H1 (cell line): ENCODE data around the gene OSGEP. TPM values are rescaled to one million over a fixed set of nuclear protein-coding genes. Genes with fewer than 3 reads are reported as not detected.

Experiments
- CBX8 ChIP-seq: fragments of 300-800, 300-1000 bp; sonication (generic); IDR thresholded peaks from 2 replicates; pipeline ENCODE4 v1.7.1; 2016; ENCODE audit warnings: low read depth, low read length, borderline replicate concordance
- POLR2A ChIP-seq, 2 experiments: IDR thresholded peaks; 1 replicate in 1 of 2; 2 replicates in 1 of 2; pipeline ENCODE4 v1.6.1; 2011; ENCODE audit warnings: low read depth in 2 of 2, low read length in 2 of 2, mild to moderate bottlenecking in 2 of 2; ENCODE audit errors: control extremely low read depth in 1 of 2
- RAD21 ChIP-seq, 2 experiments: IDR thresholded peaks in 1 of 2; conservative IDR thresholded peaks in 1 of 2; 2 replicates each; pipeline ENCODE4 v1.6.1; 2011; ENCODE audit warnings: low read depth in 2 of 2, low read length in 2 of 2, improper control_type of control experiment in 1 of 2, inconsistent platforms in 1 of 2, mild to moderate bottlenecking in 1 of 2, moderate library complexity in 1 of 2
- RXRA ChIP-seq: IDR thresholded peaks from 2 replicates; pipeline ENCODE4 v1.6.1; 2011; ENCODE audit warnings: low read depth, mild to moderate bottlenecking, low read length, moderate library complexity; ENCODE audit not compliant: insufficient read depth
- TAF1 ChIP-seq: IDR thresholded peaks from 2 replicates; pipeline ENCODE4 v1.6.1; 2011; ENCODE audit warnings: mild to moderate bottlenecking, low read depth, low read length
- polyA plus RNA-seq, 7 experiments: library from polyadenylated mRNA; depleted of rRNA in 3 of 7; stranded (reverse) in 5 of 7; unstranded in 2 of 7; fragments of >200 nt in 5 of 7; fragments of 200-250 nt in 2 of 7; gene quantifications; 1 replicate in 5 of 7; 2 replicates in 1 of 7; 4 replicates in 1 of 7; pipeline versions ENCODE4 v1.2.1 to v1.2.3, GENCODE V29; 2011 to 2013; ENCODE audit warnings: missing spikeins in 2 of 7, mixed read lengths in 2 of 7
- total RNA-seq: library from RNA; stranded (reverse); fragmentation: NEBNext Ultra II Directional; extraction: Animal tissue kit (Norgen Biotek cat#: 25700); gene quantifications from 2 replicates; pipeline ENCODE4 v1.2.1, GENCODE V29; 2021
- TF ChIP-seq, protein P1 (sequence below), 3 experiments: IDR thresholded peaks; 1 replicate in 2 of 3; 2 replicates in 1 of 3; pipeline versions ENCODE4 v1.5.1 to v1.6.1; 2011; ENCODE audit warnings: low read length in 3 of 3, mild to moderate bottlenecking in 3 of 3, inconsistent platforms in 2 of 3, low read depth in 1 of 3, moderate library complexity in 1 of 3; ENCODE audit not compliant: insufficient read depth in 1 of 3; ENCODE audit errors: control extremely low read depth in 1 of 3
- TF ChIP-seq, protein P2 (sequence below): IDR thresholded peaks from 2 replicates; pipeline ENCODE4 v1.6.1; 2012; ENCODE audit warnings: low read length, inconsistent platforms

OSGEP gene
- total and polyA plus RNA-seq, 2 of the 8 experiments (the other 6 are each of a cell fraction or from before 2014, with no cell fraction given) = 34.4 to 78.6 TPM

DNA sequence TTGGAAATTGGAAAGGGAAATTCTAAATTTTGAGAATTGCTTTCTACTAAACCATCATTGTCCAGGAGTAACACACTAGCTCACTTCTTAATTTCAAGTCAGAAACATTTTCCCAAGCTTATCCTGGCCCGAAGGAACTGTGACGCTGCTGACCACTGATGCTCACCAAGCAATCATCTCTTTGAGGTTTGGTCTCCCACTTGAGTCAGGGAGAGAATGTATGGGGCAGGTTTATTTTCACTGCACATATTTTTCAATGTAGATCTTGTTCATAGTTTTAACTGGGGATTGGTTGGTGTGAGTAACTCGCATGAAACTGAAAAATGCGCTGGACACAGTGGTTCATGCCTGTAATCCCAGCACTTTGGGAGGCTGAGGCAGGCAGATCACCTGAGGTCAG lies 37.9 kb upstream of the OSGEP start (continued):
- TF ChIP-seq, protein P1, sequence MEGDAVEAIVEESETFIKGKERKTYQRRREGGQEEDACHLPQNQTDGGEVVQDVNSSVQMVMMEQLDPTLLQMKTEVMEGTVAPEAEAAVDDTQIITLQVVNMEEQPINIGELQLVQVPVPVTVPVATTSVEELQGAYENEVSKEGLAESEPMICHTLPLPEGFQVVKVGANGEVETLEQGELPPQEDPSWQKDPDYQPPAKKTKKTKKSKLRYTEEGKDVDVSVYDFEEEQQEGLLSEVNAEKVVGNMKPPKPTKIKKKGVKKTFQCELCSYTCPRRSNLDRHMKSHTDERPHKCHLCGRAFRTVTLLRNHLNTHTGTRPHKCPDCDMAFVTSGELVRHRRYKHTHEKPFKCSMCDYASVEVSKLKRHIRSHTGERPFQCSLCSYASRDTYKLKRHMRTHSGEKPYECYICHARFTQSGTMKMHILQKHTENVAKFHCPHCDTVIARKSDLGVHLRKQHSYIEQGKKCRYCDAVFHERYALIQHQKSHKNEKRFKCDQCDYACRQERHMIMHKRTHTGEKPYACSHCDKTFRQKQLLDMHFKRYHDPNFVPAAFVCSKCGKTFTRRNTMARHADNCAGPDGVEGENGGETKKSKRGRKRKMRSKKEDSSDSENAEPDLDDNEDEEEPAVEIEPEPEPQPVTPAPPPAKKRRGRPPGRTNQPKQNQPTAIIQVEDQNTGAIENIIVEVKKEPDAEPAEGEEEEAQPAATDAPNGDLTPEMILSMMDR (IDR thresholded peaks at IDR 0.05; ENCODE audit: control extremely low read depth in 1 of 3, insufficient read depth in 1 of 3, low read depth in 1 of 3, low read length in 3 of 3) = no peak
- TF ChIP-seq CBX8 (no peak), RAD21 (IDR thresholded peaks at IDR 0.05 in 1 of 2, conservative IDR thresholded peaks at IDR 0.05 in 1 of 2; ENCODE audit: low read depth in 2 of 2, low read length in 2 of 2) (no peak), POLR2A (IDR thresholded peaks at IDR 0.05; ENCODE audit: control extremely low read depth in 1 of 2, low read depth in 2 of 2, low read length in 2 of 2) (no peak), RXRA (no peak), TAF1 (no peak)
- TF ChIP-seq, protein P2, sequence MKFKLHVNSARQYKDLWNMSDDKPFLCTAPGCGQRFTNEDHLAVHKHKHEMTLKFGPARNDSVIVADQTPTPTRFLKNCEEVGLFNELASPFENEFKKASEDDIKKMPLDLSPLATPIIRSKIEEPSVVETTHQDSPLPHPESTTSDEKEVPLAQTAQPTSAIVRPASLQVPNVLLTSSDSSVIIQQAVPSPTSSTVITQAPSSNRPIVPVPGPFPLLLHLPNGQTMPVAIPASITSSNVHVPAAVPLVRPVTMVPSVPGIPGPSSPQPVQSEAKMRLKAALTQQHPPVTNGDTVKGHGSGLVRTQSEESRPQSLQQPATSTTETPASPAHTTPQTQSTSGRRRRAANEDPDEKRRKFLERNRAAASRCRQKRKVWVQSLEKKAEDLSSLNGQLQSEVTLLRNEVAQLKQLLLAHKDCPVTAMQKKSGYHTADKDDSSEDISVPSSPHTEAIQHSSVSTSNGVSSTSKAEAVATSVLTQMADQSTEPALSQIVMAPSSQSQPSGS = no peak
